ENCODE results near the gene COL6A1.

The COL6A1 gene

DNA sequence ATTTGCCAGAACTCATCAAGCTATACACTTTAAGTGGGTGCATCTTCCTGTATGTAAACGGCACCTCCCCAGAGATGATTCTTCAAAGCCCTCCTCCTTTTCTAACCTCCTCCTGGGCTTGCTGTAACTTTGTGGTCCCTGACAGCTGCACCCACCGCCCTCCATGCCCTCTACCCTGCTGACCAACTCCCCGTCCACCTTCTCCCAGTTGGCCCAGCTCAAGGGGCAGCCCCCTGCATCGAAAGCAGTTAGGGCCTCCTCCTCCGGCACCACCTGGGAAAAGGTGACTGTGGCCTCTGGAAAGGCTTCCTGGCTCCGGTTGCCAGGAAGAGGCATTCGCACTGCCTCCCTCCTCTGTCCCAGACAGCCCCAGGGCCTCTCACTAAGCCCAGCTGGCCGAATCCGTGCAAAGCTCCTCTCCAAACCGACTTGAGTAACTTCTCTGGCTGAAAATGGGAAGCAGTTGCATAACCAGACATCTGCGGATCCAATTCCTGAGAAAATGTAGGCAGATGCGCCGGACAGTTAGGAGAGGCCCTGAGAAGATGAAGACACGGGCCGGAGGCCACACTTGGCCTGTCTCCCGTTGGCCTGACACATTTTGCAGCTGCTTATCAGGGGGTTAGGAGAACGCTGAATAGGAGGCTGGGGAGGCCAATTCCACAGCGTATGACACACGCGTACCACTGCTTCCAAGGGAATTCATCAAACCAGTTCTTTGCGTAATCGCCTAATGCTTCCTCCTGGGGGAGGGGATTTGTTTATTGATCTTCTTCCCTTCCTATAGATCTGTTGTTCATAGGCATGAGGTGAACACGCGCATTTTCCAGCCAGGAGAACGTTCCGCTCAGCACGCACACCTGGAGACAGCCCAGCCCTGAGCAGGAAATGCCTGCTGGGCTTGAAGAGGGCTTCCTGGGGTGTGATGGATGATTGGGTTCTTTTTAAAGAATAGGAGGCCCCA is 67.6 kb downstream of the COL6A1 start:
- Mint-ChIP-seq H3K4me1 (no peaks in the 10 kb centered on the region), H3K27ac (no peak overlapping the region), H3K9me3 (peaks cover 1% of the 10 kb centered on the region), H3K4me3 (no peak overlapping the region), H3K27me3 (no peaks in the 10 kb centered on the region), H3K36me3 (no peaks in the 10 kb centered on the region)
- ATAC-seq (ENCODE audit: low read depth), result no peak
- no peak for DNase-seq (ENCODE audit: low spot score in 2 of 2)

DNA sequence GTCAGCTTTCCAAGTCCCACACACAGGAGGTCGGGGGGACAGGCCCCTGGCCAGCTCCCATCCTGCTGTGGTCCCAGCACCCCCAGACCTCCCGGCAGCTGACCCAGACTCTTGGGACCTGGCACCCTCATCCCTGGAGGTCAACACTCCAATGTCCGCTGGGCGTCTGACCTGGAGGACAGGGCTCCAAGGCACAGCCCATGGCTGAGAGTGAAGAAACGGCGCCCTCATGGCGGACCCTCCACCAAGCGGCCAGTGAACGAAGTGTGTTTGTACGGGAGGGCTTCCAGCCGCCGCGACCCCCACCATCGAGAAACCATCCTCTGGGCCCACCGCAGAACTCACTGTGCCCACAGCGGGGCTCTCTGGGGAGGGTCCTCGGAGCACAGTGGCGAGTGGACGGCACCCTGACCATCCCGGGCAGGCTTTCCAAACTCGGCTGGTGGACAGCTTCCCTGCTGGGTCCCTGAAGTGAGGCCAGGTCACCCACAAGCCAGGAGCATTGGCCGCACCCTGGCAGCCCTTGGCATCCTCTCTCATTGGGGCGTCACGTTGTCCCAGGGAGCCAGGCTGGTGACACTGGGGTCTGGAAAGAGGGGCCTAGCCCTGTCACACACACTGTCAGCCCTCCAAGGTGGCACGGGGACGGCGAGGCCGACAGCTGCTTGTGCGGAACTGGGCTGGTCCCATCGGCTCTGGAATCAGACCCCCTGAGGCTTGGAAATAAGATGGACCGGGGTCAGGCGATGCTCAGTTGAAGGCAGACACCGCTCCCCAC is 68.5 kb downstream of the COL6A1 start:
- ATAC-seq (ENCODE audit: low read depth), result no peak
- Mint-ChIP-seq H3K9me3 (peaks cover 1% of the 10 kb centered on the region), H3K4me3 (no peak overlapping the region)

DNA sequence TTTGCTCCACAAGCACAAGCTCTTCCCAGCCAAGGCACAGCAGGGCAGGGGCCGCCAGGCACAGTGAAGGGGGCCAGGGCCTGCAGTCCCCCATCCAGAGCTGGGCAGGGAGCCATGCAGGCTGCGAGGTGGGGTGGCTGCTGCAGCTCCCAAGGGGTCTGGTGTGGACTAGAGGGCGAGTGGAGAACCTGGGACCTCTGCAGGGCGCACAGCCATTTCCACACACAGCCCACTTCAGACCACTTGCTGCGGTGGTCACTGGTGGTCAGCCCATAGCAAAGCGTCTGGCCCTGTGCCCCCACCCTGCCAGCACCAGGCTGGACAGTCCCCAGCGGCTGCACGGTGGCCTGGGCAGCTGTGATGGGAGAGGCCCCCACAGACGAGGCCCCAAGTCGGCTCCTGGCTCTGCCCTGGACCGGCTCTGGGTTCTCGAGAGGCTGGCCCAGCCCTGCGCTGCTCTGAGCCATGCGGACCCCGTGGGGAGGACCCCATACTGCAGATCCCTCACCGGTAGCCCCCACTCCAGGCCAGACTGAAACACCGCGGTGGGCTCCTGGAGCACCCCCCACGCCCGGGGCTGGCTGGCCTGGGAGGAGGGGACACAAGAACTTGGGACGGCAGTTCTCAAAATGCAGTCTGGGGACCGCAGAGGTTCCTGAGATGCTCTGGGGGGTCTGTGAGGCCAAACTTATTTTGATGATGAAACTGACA is 69.3 kb downstream of the COL6A1 start:
- H3K27me3 Mint-ChIP-seq, result no peaks in the 10 kb centered on the region
- no peak overlapping the region for H3K27ac Mint-ChIP-seq

More for the DNA sequence above, 68.5 kb downstream of the COL6A1 start:
- H3K4me1 Mint-ChIP-seq, result no peaks in the 10 kb centered on the region
- H3K27me3 Mint-ChIP-seq, result no peaks in the 10 kb centered on the region
- no peak for DNase-seq (ENCODE audit: low spot score in 2 of 2)
- no peaks in the 10 kb centered on the region for H3K36me3 Mint-ChIP-seq
- H3K27ac Mint-ChIP-seq, result no peak overlapping the region

DNA sequence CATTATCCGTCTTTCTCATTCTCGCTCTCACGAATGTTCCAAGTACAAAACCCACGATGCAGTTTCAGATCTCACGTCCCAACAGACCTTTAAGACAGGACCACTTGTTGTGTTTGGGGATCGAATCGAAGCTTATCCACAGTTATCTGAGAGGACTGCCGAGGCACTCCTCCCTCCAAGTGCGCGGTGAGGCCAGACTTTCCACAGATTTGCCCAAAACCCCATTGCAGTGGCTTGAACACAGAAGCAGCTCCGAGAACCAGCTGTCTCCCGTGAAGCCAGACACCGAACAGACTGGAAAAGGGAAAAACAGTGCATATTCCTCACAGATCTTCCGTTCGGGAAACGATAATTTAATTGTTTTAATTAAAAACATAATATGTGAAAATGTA is 69.8 kb downstream of the COL6A1 start:
- no peak overlapping the region for H3K4me3 Mint-ChIP-seq
- ATAC-seq (ENCODE audit: low read depth), result no peak

More for the DNA sequence above, 69.3 kb downstream of the COL6A1 start:
- Mint-ChIP-seq H3K36me3 (no peaks in the 10 kb centered on the region), H3K9me3 (peaks cover 1% of the 10 kb centered on the region), H3K4me1 (no peaks in the 10 kb centered on the region), H3K4me3 (no peak overlapping the region)
- ATAC-seq (ENCODE audit: low read depth) (no peak), DNase-seq (ENCODE audit: low spot score in 2 of 2) (no peak)

DNA sequence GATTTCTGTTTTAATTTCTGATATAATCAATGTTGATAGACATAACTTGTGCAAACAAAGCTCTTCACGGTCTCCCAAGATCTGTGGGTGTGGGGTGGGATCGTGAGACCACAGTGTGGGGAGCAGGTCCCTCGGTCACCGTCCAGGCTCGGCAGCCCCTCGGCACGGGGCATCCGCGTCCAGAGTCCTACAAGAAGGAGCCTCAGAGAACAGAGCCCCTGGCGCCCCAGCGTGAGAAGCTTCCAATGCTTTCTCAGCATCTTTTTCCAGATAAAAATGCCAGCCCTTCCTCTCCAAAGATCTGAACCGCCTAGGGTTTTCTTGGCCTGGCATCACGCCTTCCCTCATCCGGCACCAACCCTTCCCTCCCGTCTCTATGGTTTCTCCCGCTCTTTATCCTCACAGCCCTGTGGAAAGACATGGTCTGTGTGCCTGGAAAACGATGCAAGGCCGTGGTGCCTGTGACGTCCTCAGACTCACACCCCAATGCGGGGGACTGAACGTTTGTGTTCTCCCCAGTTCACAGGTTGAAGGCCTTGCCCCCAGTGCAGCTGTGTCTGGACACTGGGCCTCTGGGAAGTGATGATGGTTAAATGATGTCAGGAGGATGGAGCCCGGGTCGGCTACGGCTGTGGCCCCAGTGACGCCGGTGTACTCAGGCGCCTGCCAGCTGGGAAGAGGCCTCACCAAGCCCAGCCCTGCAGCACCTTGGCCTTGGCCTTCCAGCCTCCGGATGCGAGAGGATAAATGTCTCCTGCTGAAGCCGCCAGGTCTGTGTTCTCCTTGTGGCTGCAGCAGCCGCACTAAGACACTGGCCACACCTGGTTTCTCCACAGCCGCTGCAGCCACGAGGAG is 70.5 kb downstream of the COL6A1 start:
- Mint-ChIP-seq H3K4me3 (no peak overlapping the region), H3K27me3 (no peaks in the 10 kb centered on the region), H3K4me1 (no peaks in the 10 kb centered on the region), H3K27ac (no peak overlapping the region), H3K9me3 (peaks cover 1% of the 10 kb centered on the region), H3K36me3 (no peaks in the 10 kb centered on the region)
- DNase-seq (ENCODE audit: low spot score in 2 of 2) (no peak), ATAC-seq (ENCODE audit: low read depth) (no peak)

More for the DNA sequence above, 69.8 kb downstream of the COL6A1 start:
- Mint-ChIP-seq H3K36me3 (no peaks in the 10 kb centered on the region), H3K9me3 (peaks cover 1% of the 10 kb centered on the region), H3K27me3 (no peaks in the 10 kb centered on the region), H3K4me1 (no peaks in the 10 kb centered on the region), H3K27ac (no peak overlapping the region)
- DNase-seq (ENCODE audit: low spot score in 2 of 2), result no peak

DNA sequence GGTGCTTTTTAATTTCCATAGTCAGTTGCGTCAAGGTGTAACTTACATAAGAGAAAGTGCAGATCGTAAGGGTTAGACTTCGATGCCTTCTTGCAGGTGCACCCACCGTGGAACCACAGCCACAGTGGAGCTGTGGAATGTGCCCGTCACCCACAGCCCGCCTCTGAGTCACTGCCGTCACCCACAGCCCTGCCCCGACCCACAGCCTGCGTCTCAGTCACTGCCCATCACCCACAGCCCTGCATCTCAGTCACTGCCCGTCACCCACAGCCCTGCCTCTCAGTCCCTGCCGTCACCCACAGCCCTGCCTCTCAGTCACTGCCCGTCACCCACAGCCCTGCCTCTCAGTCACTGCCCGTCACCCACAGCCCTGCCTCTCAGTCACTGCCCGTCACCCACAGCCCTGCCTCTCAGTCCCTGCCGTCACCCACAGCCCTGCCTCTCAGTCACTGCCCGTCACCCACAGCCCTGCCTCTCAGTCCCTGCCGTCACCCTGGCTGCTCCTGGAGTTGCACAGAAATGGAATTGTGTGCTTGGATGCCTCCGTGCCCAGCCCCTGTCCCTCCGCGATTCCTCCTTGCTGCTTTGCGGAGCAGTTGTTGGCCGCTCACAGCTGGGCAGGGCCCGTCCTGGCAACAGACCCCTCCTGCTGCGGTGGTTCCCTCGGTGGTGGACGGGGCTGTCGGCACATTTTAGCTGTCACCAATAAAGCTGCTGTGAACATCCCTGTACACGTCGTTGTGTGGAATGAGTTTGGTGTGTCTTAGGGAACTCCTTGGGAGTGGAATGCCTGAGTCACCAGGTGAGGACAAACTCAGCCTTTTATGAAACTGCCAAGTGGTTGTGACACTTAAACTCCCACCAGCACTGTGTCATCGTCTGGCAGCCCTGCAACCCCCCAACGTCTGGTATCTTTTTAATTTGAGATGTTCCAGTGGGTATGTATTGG is 71.4 kb downstream of the COL6A1 start:
- Mint-ChIP-seq H3K27me3 (no peaks in the 10 kb centered on the region), H3K9me3 (peaks cover 1% of the 10 kb centered on the region), H3K36me3 (no peaks in the 10 kb centered on the region), H3K4me1 (no peaks in the 10 kb centered on the region), H3K4me3 (no peak overlapping the region), H3K27ac (no peak overlapping the region)
- DNase-seq (ENCODE audit: low spot score in 2 of 2), result no peak
- no peak for ATAC-seq (ENCODE audit: low read depth)

DNA sequence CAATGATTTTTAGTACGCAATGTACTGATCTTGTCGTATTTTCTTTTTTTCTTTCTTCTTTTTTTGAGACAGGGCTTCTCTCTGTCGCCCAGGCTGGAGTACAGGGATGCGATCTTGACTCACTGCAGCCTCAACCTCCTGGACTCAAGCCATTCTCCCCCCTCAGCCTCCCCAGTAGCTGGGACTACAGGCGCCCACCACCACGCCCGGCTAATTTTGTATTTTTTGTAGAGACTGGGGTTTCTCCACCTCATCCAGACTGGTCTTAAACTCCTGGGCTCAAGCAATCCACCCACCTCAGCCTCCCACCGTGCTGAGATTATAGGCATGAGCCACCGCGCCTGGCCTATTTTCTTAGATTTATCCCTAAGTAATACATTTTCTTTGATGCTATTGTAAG is 72.5 kb downstream of the COL6A1 start:
- Mint-ChIP-seq H3K4me1 (peaks cover 3% of the 10 kb centered on the region), H3K36me3 (peaks cover 3% of the 10 kb centered on the region), H3K27ac (no peak overlapping the region), H3K27me3 (peaks cover 7% of the 10 kb centered on the region), H3K4me3 (no peak overlapping the region), H3K9me3 (peaks cover 7% of the 10 kb centered on the region)
- DNase-seq (ENCODE audit: low spot score in 2 of 2), result no peak
- ATAC-seq (ENCODE audit: low read depth), result no peak

DNA sequence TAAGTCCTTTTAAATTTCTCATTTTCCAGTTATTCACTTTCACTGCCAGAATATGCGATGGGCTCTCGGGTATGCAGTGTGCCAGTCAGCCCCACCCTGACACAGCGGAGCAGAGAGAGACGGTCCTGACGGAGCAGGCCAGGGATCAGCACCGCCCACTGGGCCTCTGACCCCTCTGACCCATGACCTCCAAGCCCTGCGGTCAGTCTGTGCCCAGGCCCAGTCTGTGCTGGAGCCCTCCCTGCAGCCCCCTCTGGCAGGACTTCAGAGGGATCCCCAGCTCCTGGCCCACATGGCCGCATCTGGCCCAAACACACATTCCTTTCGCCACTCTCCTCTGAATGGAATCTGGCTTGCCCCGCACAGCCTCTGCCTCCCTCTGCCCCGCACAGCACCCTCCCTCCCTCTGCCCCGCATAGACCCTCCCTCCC is 72.9 kb downstream of the COL6A1 start:
- H3K36me3 Mint-ChIP-seq, result peaks cover 3% of the 10 kb centered on the region

More for the DNA sequence above, 72.9 kb downstream of the COL6A1 start:
- Mint-ChIP-seq H3K27ac (no peak overlapping the region), H3K4me3 (no peak overlapping the region), H3K9me3 (peaks cover 8% of the 10 kb centered on the region), H3K27me3 (peaks cover 10% of the 10 kb centered on the region), H3K4me1 (peaks cover 3% of the 10 kb centered on the region)
- DNase-seq (ENCODE audit: low spot score in 2 of 2) (no peak), ATAC-seq (ENCODE audit: low read depth) (no peak)

All from memory B cell (primary cell).